IMR-90 (cell line): ENCODE data around the gene PSMG4. TPM values are rescaled to one million over a fixed set of nuclear protein-coding genes. Genes with fewer than 3 reads are reported as not detected.

ENCODE experiments used
- ATAC-seq: fragments of 200-7000 bp; cut with Tn5 transposase; 2 replicates; pipeline ENCODE4 v1.9.1; 2020; ENCODE audit warnings: low read depth, mild to moderate bottlenecking, moderate library complexity
- BruUV-seq: library from RNA; stranded (reverse); fragments of 400-500 nt; replicated peaks from 2 replicates; lab custom pipeline; 2021; lab: Mats Ljungman, UMichigan
- CTCF ChIA-PET: fragments of 300-600 bp; formaldehyde crosslinking; extraction: SDS; loops from one replicate; lab custom pipeline; 2021; ENCODE audit warnings: antibody characterized with exemption; lab: Yijun Ruan, JAX
- POLR2A ChIA-PET: fragments of 300-600 bp; sonication (Branson Sonifier 250); formaldehyde crosslinking; loops from one replicate; lab custom pipeline; 2022; ENCODE audit warnings: antibody characterized with exemption; ENCODE audit not compliant: unreplicated experiment; lab: Charles Lee
- DNase-seq: peaks from one replicate; pipeline ENCODE4 v3.0.0; 2013
- H2AFZ ChIP-seq: replicated peaks from 2 replicates; pipeline ENCODE3; 2013; ENCODE audit warnings: low read length, mild to moderate bottlenecking; ENCODE audit not compliant: poor library complexity
- H2AK5ac ChIP-seq: 2 replicates; pipeline ENCODE4 v1.6.1; 2013; ENCODE audit warnings: low read depth, low read length, inconsistent platforms
- H2AK9ac ChIP-seq: replicated peaks from 2 replicates; pipeline ENCODE3; 2013; ENCODE audit warnings: mild to moderate bottlenecking, low read depth, low read length, moderate library complexity; ENCODE audit not compliant: poor library complexity
- H2BK120ac ChIP-seq: 2 replicates; pipeline ENCODE4 v1.6.1; 2013; ENCODE audit warnings: low read depth, low read length, inconsistent platforms
- H2BK15ac ChIP-seq: 3 replicates; pipeline ENCODE4 v1.6.1; 2013; ENCODE audit warnings: low read depth, low read length, inconsistent platforms
- H2BK20ac ChIP-seq: 2 replicates; pipeline ENCODE4 v1.6.1; 2013; ENCODE audit warnings: low read depth, mild to moderate bottlenecking, inconsistent platforms, low read length, moderate library complexity
- H2BK5ac ChIP-seq: 2 replicates; pipeline ENCODE4 v1.6.1; 2013; ENCODE audit warnings: mild to moderate bottlenecking, low read depth, low read length, inconsistent platforms; ENCODE audit not compliant: poor library complexity, severe bottlenecking
- H3K14ac ChIP-seq: replicated peaks from 2 replicates; pipeline ENCODE4 v1.6.1; 2013; ENCODE audit warnings: low read depth, low read length, inconsistent platforms
- H3K18ac ChIP-seq: 2 replicates; pipeline ENCODE4 v1.6.1; 2013; ENCODE audit warnings: low read depth, low read length, control low read depth
- H3K23ac ChIP-seq: 2 replicates; pipeline ENCODE4 v1.6.1; 2013; ENCODE audit warnings: low read depth, low read length, inconsistent platforms
- H3K27ac ChIP-seq: 2 replicates; pipeline ENCODE4 v1.5.1; 2013; ENCODE audit warnings: mild to moderate bottlenecking, control low read depth, low read length; ENCODE audit not compliant: insufficient read depth
- H3K27me3 ChIP-seq: 2 replicates; pipeline ENCODE4 v1.6.1; 2013; ENCODE audit warnings: low read length; ENCODE audit not compliant: control insufficient read depth, insufficient read depth
- H3K36me3 ChIP-seq: 2 replicates; pipeline ENCODE4 v1.6.1; 2013; ENCODE audit warnings: low read length, mixed read lengths; ENCODE audit not compliant: control insufficient read depth, insufficient read depth
- H3K4ac ChIP-seq: 2 replicates; pipeline ENCODE4 v1.6.1; 2013; ENCODE audit warnings: low read depth, low read length, inconsistent platforms
- H3K4me1 ChIP-seq: 2 replicates; pipeline ENCODE4 v1.6.1; 2013; ENCODE audit warnings: low read length, mixed read lengths; ENCODE audit not compliant: control insufficient read depth, insufficient read depth
- H3K4me2 ChIP-seq: 2 replicates; pipeline ENCODE4 v1.6.1; 2013; ENCODE audit warnings: low read depth, mild to moderate bottlenecking, control low read depth, low read length, moderate library complexity
- H3K4me3 ChIP-seq: 2 replicates; pipeline ENCODE4 v1.5.1; 2013; ENCODE audit warnings: low read depth, mild to moderate bottlenecking, control low read depth, low read length, moderate library complexity; ENCODE audit not compliant: insufficient read depth
- H3K56ac ChIP-seq: 2 replicates; pipeline ENCODE4 v1.6.1; 2013; ENCODE audit warnings: low read length, inconsistent platforms; ENCODE audit not compliant: insufficient read depth; ENCODE audit errors: extremely low read depth
- H3K79me1 ChIP-seq, 2 experiments: 2 replicates each; pipeline ENCODE4 v1.6.1; 2013; ENCODE audit warnings: low read length in 2 of 2, inconsistent platforms in 1 of 2, low read depth in 1 of 2
- H3K9ac ChIP-seq: 2 replicates; pipeline ENCODE4 v1.6.1; 2013; ENCODE audit warnings: low read depth, low read length, control low read depth
- H3K9me1 ChIP-seq: 2 replicates; pipeline ENCODE4 v1.6.1; 2013; ENCODE audit warnings: low read length, inconsistent platforms; ENCODE audit not compliant: insufficient read depth
- H3K9me3 ChIP-seq: 2 replicates; pipeline ENCODE4 v1.6.1; 2013; ENCODE audit warnings: low read length; ENCODE audit not compliant: control insufficient read depth, insufficient read depth
- H4K20me1 ChIP-seq: 2 replicates; pipeline ENCODE4 v1.6.1; 2013; ENCODE audit warnings: low read length, inconsistent platforms; ENCODE audit not compliant: insufficient read depth
- H4K5ac ChIP-seq: 2 replicates; pipeline ENCODE4 v1.6.1; 2013; ENCODE audit warnings: mild to moderate bottlenecking, low read depth, low read length, control low read depth
- H4K8ac ChIP-seq, 2 experiments: 2 replicates each; pipeline ENCODE4 v1.6.1; 2013; ENCODE audit warnings: low read depth in 2 of 2, low read length in 2 of 2, control low read depth in 1 of 2, inconsistent platforms in 1 of 2
- H4K91ac ChIP-seq: 2 replicates; pipeline ENCODE4 v1.6.1; 2013; ENCODE audit warnings: low read depth, low read length, inconsistent platforms; ENCODE audit not compliant: insufficient read depth
- BHLHE40 ChIP-seq: fragments of 150-350 bp; IDR thresholded peaks from 2 replicates; pipeline ENCODE4 v1.6.1; 2016; ENCODE audit warnings: mild to moderate bottlenecking, low read depth, low read length
- FOS ChIP-seq: fragments of 150-350 bp; IDR thresholded peaks from 2 replicates; pipeline ENCODE4 v1.6.1; 2016; ENCODE audit warnings: low read depth, low read length
- MXI1 ChIP-seq: IDR thresholded peaks from 2 replicates; pipeline ENCODE4 v1.6.1; 2012; ENCODE audit warnings: low read depth, mild to moderate bottlenecking, low read length, moderate library complexity, borderline replicate concordance
- RCOR1 ChIP-seq: IDR thresholded peaks from 2 replicates; pipeline ENCODE4 v1.6.1; 2012; ENCODE audit warnings: mild to moderate bottlenecking, low read length, improper control_type of control experiment; ENCODE audit not compliant: insufficient replicate concordance
- WGBS, 2 experiments: methylation state at CpG; one replicate each; pipeline versions ENCODE4 v1.1.5 to v1.1.7; 2013; ENCODE audit warnings: missing lambda C conversion rate in 2 of 2; ENCODE audit not compliant: insufficient read length in 1 of 2; ENCODE audit errors: extremely low coverage in 2 of 2; 5-methylcytosine and 5-hydroxymethylcytosine counted together
- dilution Hi-C: fragments of 300-500 bp; cut with HindIII; formaldehyde crosslinking; loops from one replicate; pipeline ENCODE4 v1.14.3; 2018; ENCODE audit warnings: low sequenced_read_pairs; ENCODE audit not compliant: unreplicated experiment
- in situ Hi-C: fragments of 300-500 bp; cut with MboI; formaldehyde crosslinking; loops from 3 replicates; pipeline ENCODE4 v1.14.3; 2019; ENCODE audit warnings: low sequenced_read_pairs, inconsistent platforms, mixed read lengths
- intact Hi-C: fragments of 100-400 bp; cut with micrococcal nuclease; formaldehyde crosslinking; loops from 2 replicates; pipeline ENCODE4 v1.10.0; 2022
- polyA plus RNA-seq, 3 experiments: library from polyadenylated mRNA; depleted of rRNA; stranded (reverse); fragments of >200 nt; gene quantifications; 2 replicates each; pipeline ENCODE4 v1.2.3, GENCODE V29; 2012; ENCODE audit warnings: low replicate concordance in 1 of 3
- total RNA-seq: library from RNA; depleted of rRNA; stranded (reverse); fragments of >200 nt; gene quantifications from 2 replicates; pipeline ENCODE4 v1.2.3, GENCODE V29; 2012

Gene PSMG4
- total and polyA plus RNA-seq, 2 of the 4 experiments (the other 2 are of a cell fraction), result 5.6 to 13.4 TPM

- Histone ChIP-seq H2BK15ac (no peak overlapping the region), H3K9me1 (no peaks in the 10 kb centered on the region), H3K4me3 (no peak overlapping the region), H2BK5ac (no peak overlapping the region), H3K4me2 (no peak overlapping the region), H3K14ac (no peak overlapping the region), H2AFZ (no peak overlapping the region), H2BK20ac (no peak overlapping the region), H4K91ac (no peak overlapping the region), H3K9ac (no peak overlapping the region), H3K4me1 (no peaks in the 10 kb centered on the region), H4K8ac (no peak overlapping the region), H3K36me3 (no peaks in the 10 kb centered on the region), H3K23ac (no peak overlapping the region), H4K5ac (no peak overlapping the region), H3K56ac (no peak overlapping the region), H2BK120ac (no peak overlapping the region), H3K18ac (no peak overlapping the region), H3K4ac (no peak overlapping the region), H3K27me3 (peaks cover 23% of the 10 kb centered on the region), H3K9me3 (peaks cover 12% of the 10 kb centered on the region), H3K27ac (no peak overlapping the region), H2AK5ac (no peak overlapping the region), H4K20me1 (no peaks in the 10 kb centered on the region), H2AK9ac (no peak overlapping the region), H3K79me1 (no peaks in the 10 kb centered on the region)
- no TSS peak for BruUV-seq
- ATAC-seq (no peak), DNase-seq (no peak)
- dilution Hi-C loops, result no loop called here
- ChIA-PET POLR2A (no interaction called here), CTCF (no interaction called here)
- WGBS, 2 experiments, result 83% methylated on average over 5 of the region's 8 CpGs; no CpG with 5 or more reads in 1 of the 2 experiments
- TF ChIP-seq MXI1, result no peak
- TF ChIP-seq BHLHE40, result no peak
- no peak for TF ChIP-seq RCOR1
- TF ChIP-seq FOS, result no peak
- in situ Hi-C loops, result no loop called here
- intact Hi-C loops, result no loop called here
Measured at GRCh38 chr6:3305216-3305565, 46.4 kb downstream of the PSMG4 start.
